D341Med (cell line): ENCODE data around the gene FHIT.

Experiments used
- DNase-seq: peaks from one replicate; pipeline ENCODE4 v3.0.0; 2012; ENCODE audit warnings: low spot score

Gene FHIT

GRCh38 chr3:60325610-60326170, 925.6 kb downstream of the FHIT start:
- DNase-seq: no peak

- no peak for DNase-seq
Measured at GRCh38 chr3:60323651-60324050, 927.6 kb downstream of the FHIT start.

GRCh38 chr3:60323180-60323579, 928.1 kb downstream of the FHIT start:
- no peak for DNase-seq

GRCh38 chr3:60322298-60322856, 928.9 kb downstream of the FHIT start:
- no peak for DNase-seq

GRCh38 chr3:60319179-60319858, 931.9 kb downstream of the FHIT start:
- no peak for DNase-seq

GRCh38 chr3:60316121-60316797, 935.0 kb downstream of the FHIT start:
- no peak for DNase-seq

GRCh38 chr3:60313951-60314461, 937.2 kb downstream of the FHIT start:
- no peak for DNase-seq

- no peak for DNase-seq
Measured at GRCh38 chr3:60313231-60313798, 937.9 kb downstream of the FHIT start.

GRCh38 chr3:60309539-60310268, 941.5 kb downstream of the FHIT start:
- DNase-seq: no peak

- no peak for DNase-seq
Measured at GRCh38 chr3:60308808-60309207, 942.4 kb downstream of the FHIT start.

GRCh38 chr3:60307562-60308199, 943.6 kb downstream of the FHIT start:
- DNase-seq: no peak

- no peak for DNase-seq
Measured at GRCh38 chr3:60304112-60304511, 947.1 kb downstream of the FHIT start.

GRCh38 chr3:60303160-60303559, 948.1 kb downstream of the FHIT start:
- no peak for DNase-seq

- no peak for DNase-seq
Measured at GRCh38 chr3:60301142-60301541, 950.1 kb downstream of the FHIT start.

GRCh38 chr3:60298141-60298540, 953.1 kb downstream of the FHIT start:
- no peak for DNase-seq

- no peak for DNase-seq
Measured at GRCh38 chr3:60294181-60294580, 957.1 kb downstream of the FHIT start.

GRCh38 chr3:60291115-60291514, 960.1 kb downstream of the FHIT start:
- no peak for DNase-seq

GRCh38 chr3:60290122-60290492, 961.1 kb downstream of the FHIT start:
- no peak for DNase-seq

- no peak for DNase-seq
Measured at GRCh38 chr3:60289341-60290121, 961.7 kb downstream of the FHIT start.

- DNase-seq: peak; percentile 41
Measured at GRCh38 chr3:60282866-60283265, 968.4 kb downstream of the FHIT start.

- no peak for DNase-seq
Measured at GRCh38 chr3:60281970-60282369, 969.3 kb downstream of the FHIT start.
